GM23338 (cell line): ENCODE measurements around the gene DDX19B. TPM values are rescaled to one million over a fixed set of nuclear protein-coding genes. Genes with fewer than 3 reads are reported as not detected.

Source experiments
- ATAC-seq: fragments of 200-7000 bp; cut with Tn5 transposase; 3 replicates; pipeline ENCODE4 v1.9.1; 2020
- DNase-seq: peaks from one replicate; pipeline ENCODE4 v3.0.0-alpha.2; 2015; ENCODE audit warnings: low spot score
- H2AFZ ChIP-seq: fragments of 200-600 bp; sonication (generic); 2 replicates; pipeline ENCODE4 v1.8.0; 2016; ENCODE audit warnings: antibody characterized with exemption, mild to moderate bottlenecking, moderate library complexity
- H3F3A ChIP-seq: fragments of 200-600 bp; sonication (generic); replicated peaks from 2 replicates; pipeline ENCODE4 v1.8.0; 2017; ENCODE audit warnings: antibody characterized with exemption, mixed run types, low read depth
- H3K27ac ChIP-seq: fragments of 200-600 bp; sonication (generic); 2 replicates; pipeline ENCODE4 v1.6.1; 2016; ENCODE audit warnings: low read depth
- H3K27me3 ChIP-seq: fragments of 200-600 bp; sonication (generic); 2 replicates; pipeline ENCODE4 v1.8.0; 2016; ENCODE audit warnings: mild to moderate bottlenecking, mixed run types, moderate library complexity; ENCODE audit not compliant: insufficient read depth
- H3K36me3 ChIP-seq: fragments of 200-600 bp; sonication (generic); 2 replicates; pipeline ENCODE4 v1.8.0; 2016; ENCODE audit warnings: mild to moderate bottlenecking; ENCODE audit not compliant: insufficient read depth
- H3K4me1 ChIP-seq: fragments of 200-600 bp; sonication (generic); 2 replicates; pipeline ENCODE4 v1.8.0; 2016; ENCODE audit warnings: mild to moderate bottlenecking, moderate library complexity; ENCODE audit not compliant: insufficient read depth
- H3K4me2 ChIP-seq: fragments of 200-600 bp; sonication (generic); 2 replicates; pipeline ENCODE4 v1.7.1; 2017; ENCODE audit warnings: mixed run types
- H3K4me3 ChIP-seq: fragments of 200-600 bp; sonication (generic); 2 replicates; pipeline ENCODE4 v1.6.1; 2016; ENCODE audit warnings: mixed run types
- H3K79me2 ChIP-seq: fragments of 200-600 bp; sonication (generic); replicated peaks from 2 replicates; pipeline ENCODE4 v1.8.0; 2017; ENCODE audit warnings: mild to moderate bottlenecking; ENCODE audit not compliant: insufficient read depth
- H3K9me2 ChIP-seq: fragments of 200-600 bp; sonication (generic); 2 replicates; pipeline ENCODE4 v1.8.0; 2017; ENCODE audit not compliant: insufficient read depth
- H4K20me1 ChIP-seq: fragments of 200-600 bp; sonication (generic); replicated peaks from 2 replicates; pipeline ENCODE4 v1.8.0; 2017; ENCODE audit warnings: mild to moderate bottlenecking; ENCODE audit not compliant: insufficient read depth
- H3K27ac Mint-ChIP-seq: 2 replicates; pipeline ENCODE4 v1.8.0; 2020; ENCODE audit warnings: inconsistent platforms, mild to moderate bottlenecking, moderate library complexity, mixed read lengths
- H3K27me3 Mint-ChIP-seq: 3 replicates; pipeline ENCODE4 v1.8.0; 2022; ENCODE audit warnings: low read depth, mild to moderate bottlenecking, moderate library complexity, mixed read lengths, inconsistent platforms; ENCODE audit not compliant: insufficient read depth, poor library complexity
- H3K36me3 Mint-ChIP-seq: 3 replicates; pipeline ENCODE4 v1.8.0; 2021; ENCODE audit warnings: low read depth, mild to moderate bottlenecking, inconsistent platforms, moderate library complexity, mixed read lengths
- H3K4me1 Mint-ChIP-seq: 3 replicates; pipeline ENCODE4 v1.8.0; 2020; ENCODE audit warnings: mild to moderate bottlenecking, inconsistent platforms, mixed read lengths
- H3K4me3 Mint-ChIP-seq: 3 replicates; pipeline ENCODE4 v1.8.0; 2021; ENCODE audit warnings: moderate library complexity, mild to moderate bottlenecking, inconsistent platforms, mixed read lengths
- H3K9me3 Mint-ChIP-seq: 3 replicates; pipeline ENCODE4 v1.8.0; 2020; ENCODE audit warnings: moderate library complexity, mild to moderate bottlenecking, inconsistent platforms, mixed read lengths
- CREB1 ChIP-seq: fragments of 250-450 bp; sonication (Bioruptor Pico); IDR thresholded peaks from 2 replicates; pipeline ENCODE4 v1.5.0; 2020; ENCODE audit warnings: low read depth, mild to moderate bottlenecking, moderate library complexity
- ETS1 ChIP-seq: IDR thresholded peaks from 2 replicates; pipeline ENCODE4 v1.6.1; 2016; ENCODE audit warnings: antibody characterized with exemption
- EZH2 ChIP-seq: fragments of 200-600 bp; sonication (generic); IDR thresholded peaks from one replicate; pipeline ENCODE4 v1.8.0; 2017; ENCODE audit warnings: antibody characterized with exemption, mild to moderate bottlenecking, low read depth; ENCODE audit not compliant: unreplicated experiment
- EZH2phosphoT487 ChIP-seq: fragments of 200-600 bp; sonication (generic); IDR thresholded peaks from one replicate; pipeline ENCODE4 v1.8.1; 2018; ENCODE audit warnings: antibody characterized with exemption; ENCODE audit not compliant: unreplicated experiment
- JUNB ChIP-seq: IDR thresholded peaks from one replicate; pipeline ENCODE4 v1.6.1; 2016; ENCODE audit warnings: antibody characterized with exemption; ENCODE audit not compliant: unreplicated experiment
- REST ChIP-seq: IDR thresholded peaks from one replicate; pipeline ENCODE4 v1.6.1; 2018; ENCODE audit warnings: antibody characterized with exemption; ENCODE audit not compliant: unreplicated experiment
- STAT1 ChIP-seq: IDR thresholded peaks from one replicate; pipeline ENCODE4 v1.6.1; 2016; ENCODE audit warnings: antibody characterized with exemption; ENCODE audit not compliant: unreplicated experiment
- ZNF331 ChIP-seq: fragments of 250-450 bp; sonication (Bioruptor Pico); IDR thresholded peaks from 2 replicates; pipeline ENCODE4 v1.5.0; 2020; ENCODE audit warnings: low read depth, mild to moderate bottlenecking, moderate library complexity
- ZNF462 ChIP-seq: fragments of 250-450 bp; sonication (Bioruptor Pico); IDR thresholded peaks from 2 replicates; pipeline ENCODE4 v1.5.0; 2020; ENCODE audit warnings: mild to moderate bottlenecking, moderate library complexity
- polyA plus RNA-seq: library from polyadenylated mRNA; unstranded; fragments of >200 nt; fragmentation: Nextera tagmentation; extraction: Ambion mirVana; gene quantifications from 2 replicates; pipeline ENCODE4 v1.2.1, GENCODE V29; 2016
- total RNA-seq: library from RNA; depleted of rRNA; stranded (reverse); fragments of >200 nt; shearing (Covaris generic); gene quantifications from 2 replicates; pipeline ENCODE4 v1.2.3, GENCODE V29; 2014

Gene DDX19B
- total and polyA plus RNA-seq, 2 experiments from 2014 or later = 42.2 to 45.8 TPM

- Histone ChIP-seq H4K20me1 (no peaks in the 10 kb centered on the region), H3K4me2 (no peak overlapping the region), H3F3A (0 out of 2 replicates have a peak, but pooled peaks cover 3% of the 10 kb centered on the region), H3K27me3 (no peaks in the 10 kb centered on the region), H3K9me2 (no peaks in the 10 kb centered on the region), H3K36me3 (no peaks in the 10 kb centered on the region), H3K79me2 (peaks cover 22% of the 10 kb centered on the region), H3K4me1 (peaks cover 9% of the 10 kb centered on the region), H3K27ac (no peak overlapping the region), H3K4me3 (no peak overlapping the region), H2AFZ (no peak overlapping the region)
- no peak for DNase-seq
- no peak for ATAC-seq
- H3K4me3 Mint-ChIP-seq = no peak overlapping the region
- no peaks in the 10 kb centered on the region for H3K9me3 Mint-ChIP-seq
- H3K36me3 Mint-ChIP-seq = no peaks in the 10 kb centered on the region
- no peak overlapping the region for H3K27ac Mint-ChIP-seq
- H3K27me3 Mint-ChIP-seq = peaks cover 2% of the 10 kb centered on the region
- peaks cover 14% of the 10 kb centered on the region for H3K4me1 Mint-ChIP-seq
- no peak for TF ChIP-seq ZNF462 (CRISPR knock-in tag)
- TF ChIP-seq ETS1 = no peak
These were observed 3.4 kb upstream of the DDX19B start for GRCh38 chr16:70295634-70296033.

GRCh38 chr16:70301121-70301520 is 2.1 kb downstream of the DDX19B start:
- Histone ChIP-seq H3K36me3 (no peaks in the 10 kb centered on the region), H3K79me2 (peaks cover 74% of the 10 kb centered on the region), H3K27ac (no peak overlapping the region), H3K27me3 (no peaks in the 10 kb centered on the region), H3K4me3 (no peak overlapping the region), H3K4me1 (peaks cover 9% of the 10 kb centered on the region), H3F3A (0 out of 2 replicates have a peak, but pooled peaks cover 7% of the 10 kb centered on the region), H2AFZ (no peak overlapping the region), H3K4me2 (no peak overlapping the region), H3K9me2 (no peaks in the 10 kb centered on the region), H4K20me1 (peaks cover 30% of the 10 kb centered on the region)
- Mint-ChIP-seq H3K4me1 (peaks cover 14% of the 10 kb centered on the region), H3K27me3 (peaks cover 5% of the 10 kb centered on the region), H3K27ac (no peak overlapping the region), H3K4me3 (no peak overlapping the region; the same call in 2 of the 3 replicates), H3K9me3 (no peaks in the 10 kb centered on the region), H3K36me3 (peaks cover 17% of the 10 kb centered on the region)
- DNase-seq = no peak
- ATAC-seq = no peak
- no peak for TF ChIP-seq ZNF331 (CRISPR knock-in tag)
- no peak for TF ChIP-seq EZH2phosphoT487
- no peak for TF ChIP-seq CREB1 (CRISPR knock-in tag)
- no peak for TF ChIP-seq JUNB
- TF ChIP-seq STAT1 = no peak
- TF ChIP-seq EZH2 = no peak
- TF ChIP-seq REST = no peak
